Fibroblast of skin of left biceps (primary cell): ENCODE measurements around the gene PRAMEF27.
"Not testable (repeated sequence)": the region's sequence is repeated elsewhere in the genome, so short reads cannot be mapped to it uniquely, and the experiment has no call there.

ENCODE experiments used
- DNase-seq, 2 experiments: peaks; one replicate each; pipeline ENCODE4 v3.0.0-alpha.2; 2013; ENCODE audit warnings: low read depth in 2 of 2

PRAMEF27 gene

GRCh38 chr1:13056475-13056874 is at the start of gene PRAMEF27:
Gene PRAMEF27 (minus strand): TSS chr1:13056575. CDS start chr1:13053659, 2,916 bp downstream.
- not testable (repeated sequence) for DNase-seq

GRCh38 chr1:13070474-13070873 is 14.1 kb upstream of the PRAMEF27 start, which contains the start of gene PRAMEF25:
Gene PRAMEF25 (plus strand): TSS chr1:13070774. CDS start chr1:13073694, 2,920 bp downstream.
- not testable (repeated sequence) for DNase-seq

- not testable (repeated sequence) for DNase-seq
Observed at GRCh38 chr1:13019846-13020245, 36.5 kb downstream of the PRAMEF27 start.

DNA sequence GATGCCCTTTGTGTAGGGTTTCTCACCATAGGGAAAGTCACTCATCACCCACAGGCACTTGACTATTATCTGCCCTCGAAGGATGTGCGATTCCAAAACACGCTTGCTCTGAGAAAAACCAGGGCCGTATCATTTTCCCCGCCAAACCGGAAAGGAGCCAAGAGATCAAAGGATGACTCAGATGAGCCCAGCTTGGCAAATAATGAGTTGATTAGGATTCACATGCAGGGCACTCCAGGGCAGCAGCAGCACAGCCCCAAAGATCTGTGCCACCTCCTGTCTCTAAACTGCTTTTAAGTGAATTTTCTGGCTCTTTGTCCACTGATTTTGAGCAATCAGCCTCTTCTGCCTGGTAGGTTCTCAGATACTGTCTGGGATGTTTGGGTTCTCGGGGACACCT is 44.4 kb downstream of the PRAMEF27 start:
- not testable (repeated sequence) for DNase-seq

GRCh38 chr1:13009348-13009747 is 47.0 kb downstream of the PRAMEF27 start:
- DNase-seq, result not testable (repeated sequence)

GRCh38 chr1:13005732-13006131 is 50.6 kb downstream of the PRAMEF27 start:
- DNase-seq, result not testable (repeated sequence)
